HepG2 (cell line): ENCODE data around the gene PSMG4. TPM values are rescaled to one million over a fixed set of nuclear protein-coding genes. Genes with fewer than 3 reads are reported as not detected.

ENCODE experiments used
- ATAC-seq: fragments of 200-7000 bp; cut with Tn5 transposase; 3 replicates; pipeline ENCODE4 v1.9.1; 2020; ENCODE audit warnings: mild to moderate bottlenecking, moderate library complexity
- BruUV-seq: library from RNA; stranded (reverse); fragments of 400-500 nt; replicated peaks from 2 replicates; lab custom pipeline; 2021; lab: Mats Ljungman, UMichigan
- CTCF ChIA-PET: fragments of 300-600 bp; formaldehyde crosslinking; extraction: SDS; loops from one replicate; lab custom pipeline; 2021; ENCODE audit warnings: low total read pairs, inconsistent platforms, low intra/inter-chr PET ratio; lab: Yijun Ruan, JAX
- POLR2A ChIA-PET: fragments of 350-600 bp; sonication (Branson Sonifier 250); formaldehyde crosslinking; loops from one replicate; lab custom pipeline; 2020; ENCODE audit warnings: antibody characterized with exemption, inconsistent platforms; lab: Yijun Ruan, JAX
- DNase-seq: peaks from one replicate; pipeline ENCODE4 v3.0.0-alpha.2; 2015; ENCODE audit warnings: low spot score
- FAIRE-seq: peaks from 3 replicates; lab custom pipeline; 2011; peaks lifted over from hg19 to GRCh38; lab: Jason Lieb, UNC
- H2AFZ ChIP-seq: one replicate; pipeline ENCODE4 v1.6.1; 2011; ENCODE audit warnings: low read length, inconsistent platforms
- H3K27ac ChIP-seq: fragments of 300-600 bp; 3 replicates; pipeline ENCODE4 v1.8.0; 2011; ENCODE audit warnings: mixed run types, mild to moderate bottlenecking, mixed read lengths, low read length, inconsistent platforms; ENCODE audit not compliant: insufficient read depth; ENCODE audit errors: extremely low read length
- H3K27me3 ChIP-seq, 2 experiments: fragments of 200-600 bp in 1 of 2; 2 replicates in 1 of 2; 3 replicates in 1 of 2; pipeline versions ENCODE4 v1.6.0 to v1.8.0; 2011; ENCODE audit warnings: low read length in 2 of 2, mild to moderate bottlenecking in 2 of 2, moderate library complexity in 2 of 2, inconsistent platforms in 1 of 2; ENCODE audit not compliant: insufficient read depth in 2 of 2, control insufficient read depth in 1 of 2
- H3K36me3 ChIP-seq, 2 experiments: fragments of 200-600 bp in 1 of 2; replicated peaks in 1 of 2; 2 replicates in 1 of 2; 3 replicates in 1 of 2; pipeline versions ENCODE4 v1.5.1 to v1.8.0; 2011; ENCODE audit warnings: low read length in 2 of 2, inconsistent platforms in 1 of 2; ENCODE audit not compliant: insufficient read depth in 2 of 2, control insufficient read depth in 1 of 2
- H3K4me1 ChIP-seq: 2 replicates; pipeline ENCODE4 v1.5.1; 2012; ENCODE audit warnings: low read length, inconsistent platforms; ENCODE audit not compliant: insufficient read depth
- H3K4me2 ChIP-seq: 2 replicates; pipeline ENCODE4 v1.6.0; 2011; ENCODE audit warnings: low read depth, low read length, inconsistent platforms
- H3K4me3 ChIP-seq, 3 experiments: fragments of 200-600 bp in 1 of 3; sonication (generic), shearing (Covaris generic) in 1 of 3; replicated peaks in 1 of 3; 2 replicates each; pipeline ENCODE4 v1.5.1; 2011 to 2016; ENCODE audit warnings: low read length in 3 of 3, inconsistent platforms in 2 of 3, low read depth in 2 of 3, mild to moderate bottlenecking in 2 of 3, control low read depth in 1 of 3, mixed read lengths in 1 of 3; ENCODE audit not compliant: insufficient read depth in 1 of 3
- H3K79me2 ChIP-seq: one replicate; pipeline ENCODE4 v1.6.1; 2011; ENCODE audit warnings: low read length, inconsistent platforms; ENCODE audit not compliant: insufficient read depth
- H3K9ac ChIP-seq: 2 replicates; pipeline ENCODE4 v1.6.0; 2011; ENCODE audit warnings: mild to moderate bottlenecking, low read depth, low read length, inconsistent platforms; ENCODE audit not compliant: insufficient read depth
- H3K9me3 ChIP-seq: 2 replicates; pipeline ENCODE4 v1.5.1; 2012; ENCODE audit warnings: mild to moderate bottlenecking, low read length
- H4K20me1 ChIP-seq: 2 replicates; pipeline ENCODE4 v1.6.0; 2011; ENCODE audit warnings: inconsistent platforms, mild to moderate bottlenecking, low read length, moderate library complexity; ENCODE audit not compliant: insufficient read depth
- PAF1 ChIP-seq: IDR thresholded peaks from 2 replicates; pipeline ENCODE4 v1.6.1; 2016; ENCODE audit warnings: missing genetic modification reagents, missing compliant biosample characterization
- POLR2G ChIP-seq: fragments of 200-400 bp; formaldehyde crosslinking; IDR thresholded peaks from 2 replicates; pipeline ENCODE4 v1.6.1; 2018; ENCODE audit warnings: mild to moderate bottlenecking, low read depth, low read length, moderate library complexity
- RBM22 ChIP-seq: fragments of 200-400 bp; formaldehyde crosslinking; optimal IDR thresholded peaks from 2 replicates; pipeline ENCODE3; 2017; ENCODE audit warnings: mild to moderate bottlenecking, low read length, moderate library complexity
- TBX2 ChIP-seq: sonication (generic); formaldehyde crosslinking; IDR thresholded peaks from 2 replicates; pipeline ENCODE4 v1.5.0; 2020; ENCODE audit warnings: missing genetic modification reagents, mild to moderate bottlenecking, borderline replicate concordance
- ZNF546 ChIP-seq: sonication (generic); formaldehyde crosslinking; conservative IDR thresholded peaks from 2 replicates; pipeline ENCODE4 v1.8.1; 2023; ENCODE audit warnings: mild to moderate bottlenecking, missing genetic modification reagents
- ZNF552 ChIP-seq: sonication (generic); formaldehyde crosslinking; IDR thresholded peaks from 2 replicates; pipeline ENCODE4 v1.9.0; 2022; ENCODE audit warnings: missing genetic modification reagents, mild to moderate bottlenecking, borderline replicate concordance
- WGBS: methylation state at CpG from one replicate; pipeline ENCODE4 v1.1.6; 2017; ENCODE audit warnings: low lambda C conversion rate; 5-methylcytosine and 5-hydroxymethylcytosine counted together
- in situ Hi-C: cut with HindIII; loops from 2 replicates; pipeline ENCODE4 v1.10.0; 2017; ENCODE audit warnings: low pct_unique_long_range_greater_than_20kb; ENCODE audit not compliant: extremely low pct_ligation_motif_present
- intact Hi-C: fragments of 100-400 bp; cut with micrococcal nuclease; formaldehyde crosslinking; loops from one replicate; pipeline ENCODE4 v1.10.0; 2022; ENCODE audit not compliant: unreplicated experiment
- polyA plus RNA-seq, 8 experiments: library from polyadenylated mRNA; depleted of rRNA in 3 of 8; stranded (reverse) in 7 of 8; unstranded in 1 of 8; fragments of >200 nt; fragmentation: Illumina TruSeq in 4 of 8; extraction: Trizol in 4 of 8; gene quantifications; 2 replicates each; pipeline versions ENCODE4 v1.2.1 to v1.2.3, GENCODE V29; 2011 to 2016; ENCODE audit warnings: low read depth in 4 of 8, missing spikeins in 1 of 8, mixed read lengths in 1 of 8; ENCODE audit not compliant: insufficient read depth in 1 of 8
- total RNA-seq, 5 experiments: library from RNA; depleted of rRNA; stranded (reverse); fragments of >200 nt; fragmentation: Illumina TruSeq; extraction: Trizol; gene quantifications; 2 replicates each; pipeline ENCODE4 v1.2.3, GENCODE V29; 2016; ENCODE audit warnings: low read depth in 1 of 5
- TF ChIP-seq, protein P1 (sequence below): sonication (generic); formaldehyde crosslinking; IDR thresholded peaks from 2 replicates; pipeline ENCODE4 v1.5.1; 2020; ENCODE audit warnings: missing genetic modification reagents, mild to moderate bottlenecking, borderline replicate concordance
- TF ChIP-seq, protein P2 (sequence below): sonication (generic); formaldehyde crosslinking; IDR thresholded peaks from 2 replicates; pipeline ENCODE4 v1.4.0; 2020; ENCODE audit warnings: missing genetic modification reagents, low read depth, mild to moderate bottlenecking, borderline replicate concordance

PSMG4 gene
- total and polyA plus RNA-seq, 2 of the 13 experiments (the other 11 are each of a cell fraction or from before 2014, with no cell fraction given): 28.5 to 32.8 TPM

DNA sequence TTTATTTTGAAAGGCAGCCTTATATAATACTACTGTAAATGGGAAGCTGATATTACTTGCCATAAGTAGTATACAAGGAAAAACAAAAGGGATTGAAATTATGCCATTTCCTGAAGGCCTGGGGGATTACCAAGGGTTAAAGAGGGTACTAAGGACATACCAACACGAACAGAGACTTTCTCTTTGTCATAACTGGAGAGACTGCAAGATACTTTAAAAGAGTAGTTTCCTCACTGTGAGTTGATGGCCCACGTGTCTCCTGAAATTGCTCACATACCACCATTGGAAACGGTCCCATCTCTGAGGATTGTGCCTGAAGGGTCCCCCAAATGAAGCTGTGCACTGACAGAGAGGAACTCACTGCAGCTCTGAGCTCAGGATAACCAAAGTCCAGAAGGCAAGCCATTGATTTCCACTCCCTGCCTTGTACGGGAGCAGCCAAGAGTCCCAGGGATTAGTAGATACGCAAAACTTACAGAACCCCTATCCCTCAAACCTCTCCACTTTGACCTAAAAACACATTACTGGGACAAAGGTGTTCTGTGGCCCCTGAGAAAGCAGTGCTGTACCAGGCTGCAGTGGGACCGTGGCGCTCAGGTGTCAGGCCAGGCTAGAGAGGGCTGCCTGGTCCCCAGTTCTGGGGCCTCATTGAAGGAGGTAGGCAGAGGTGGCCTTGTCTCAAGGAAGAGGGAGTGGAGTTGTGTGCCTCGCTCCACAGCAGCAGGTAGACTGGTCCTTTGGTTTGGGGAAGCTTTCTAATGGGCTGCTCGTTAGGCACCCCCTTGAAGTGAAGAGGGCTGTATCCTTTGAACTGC, 15.2 kb downstream of the PSMG4 start:
- ChIA-PET POLR2A (no interaction called here), CTCF (no interaction called here)
- H3K27me3 ChIP-seq: no peaks in the 10 kb centered on the region
- DNase-seq: no peak
- no peak overlapping the region for H3K9ac ChIP-seq
- TF ChIP-seq, protein P1, sequence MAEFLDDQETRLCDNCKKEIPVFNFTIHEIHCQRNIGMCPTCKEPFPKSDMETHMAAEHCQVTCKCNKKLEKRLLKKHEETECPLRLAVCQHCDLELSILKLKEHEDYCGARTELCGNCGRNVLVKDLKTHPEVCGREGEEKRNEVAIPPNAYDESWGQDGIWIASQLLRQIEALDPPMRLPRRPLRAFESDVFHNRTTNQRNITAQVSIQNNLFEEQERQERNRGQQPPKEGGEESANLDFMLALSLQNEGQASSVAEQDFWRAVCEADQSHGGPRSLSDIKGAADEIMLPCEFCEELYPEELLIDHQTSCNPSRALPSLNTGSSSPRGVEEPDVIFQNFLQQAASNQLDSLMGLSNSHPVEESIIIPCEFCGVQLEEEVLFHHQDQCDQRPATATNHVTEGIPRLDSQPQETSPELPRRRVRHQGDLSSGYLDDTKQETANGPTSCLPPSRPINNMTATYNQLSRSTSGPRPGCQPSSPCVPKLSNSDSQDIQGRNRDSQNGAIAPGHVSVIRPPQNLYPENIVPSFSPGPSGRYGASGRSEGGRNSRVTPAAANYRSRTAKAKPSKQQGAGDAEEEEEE (CRISPR knock-in tag): no peak
- TF ChIP-seq RBM22 (peak; percentile 95), TBX2 (no peak), PAF1 (CRISPR knock-in tag) (peak; percentile 80; the same call in 1 of the 2 replicates), ZNF552 (0 out of 2 replicates have a peak, but pooled peaks have one; percentile 57), POLR2G (peak; percentile 40; the same call in 1 of the 2 replicates), ZNF546 (CRISPR knock-in tag) (no peak)
- TF ChIP-seq, protein P2, sequence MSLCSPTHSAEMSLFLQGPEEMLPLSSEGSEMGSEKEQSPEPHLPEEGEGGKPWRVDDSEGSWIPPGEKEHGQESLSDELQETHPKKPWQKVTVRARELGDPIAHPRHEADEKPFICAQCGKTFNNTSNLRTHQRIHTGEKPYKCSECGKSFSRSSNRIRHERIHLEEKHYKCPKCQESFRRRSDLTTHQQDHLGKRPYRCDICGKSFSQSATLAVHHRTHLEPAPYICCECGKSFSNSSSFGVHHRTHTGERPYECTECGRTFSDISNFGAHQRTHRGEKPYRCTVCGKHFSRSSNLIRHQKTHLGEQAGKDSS: no peak
- no TSS peak for BruUV-seq
- no peaks in the 10 kb centered on the region; the same call in 1 of the 2 replicates for H4K20me1 ChIP-seq
- no peaks in the 10 kb centered on the region for H3K4me1 ChIP-seq
- peaks cover 30 to 72% of the 10 kb centered on the region in 2 experiments for H3K36me3 ChIP-seq
- no peak overlapping the region for H3K4me3 ChIP-seq
- H2AFZ ChIP-seq: no peak overlapping the region
- WGBS: 92% methylated on average over 7 of the region's 9 CpGs
- H3K4me2 ChIP-seq: no peak overlapping the region
- H3K9me3 ChIP-seq: no peaks in the 10 kb centered on the region
- FAIRE-seq: no peak
- in situ Hi-C loops: loop anchor here (10.0 kb wide), 1 partner anchor 241 kb away; no protein-coding TSS in a partner anchor
- H3K79me2 ChIP-seq: no peaks in the 10 kb centered on the region
- intact Hi-C loops: no loop called here
- no peak overlapping the region for H3K27ac ChIP-seq
- no peak for ATAC-seq
